GM08714 (cell line): ENCODE results near the gene TNS3.

ENCODE experiments used
- H3K4me3 ChIP-seq: fragments of 200-500 bp; sonication (Bioruptor generic); 2 replicates; pipeline ENCODE4 v1.5.1; 2014; ENCODE audit warnings: mild to moderate bottlenecking, low read length, inconsistent platforms
- ZNF274 ChIP-seq: IDR thresholded peaks from 2 replicates; pipeline ENCODE4 v1.6.1; 2012; ENCODE audit warnings: mild to moderate bottlenecking, low read depth, low read length

Gene TNS3

GRCh38 chr7:47568056-47568455 is 13.9 kb downstream of the TNS3 start:
- no peak for TF ChIP-seq ZNF274
- no peak overlapping the region for H3K4me3 ChIP-seq

- TF ChIP-seq ZNF274 = no peak
- no peak overlapping the region for H3K4me3 ChIP-seq
Observed at GRCh38 chr7:47565640-47566250, 16.2 kb downstream of the TNS3 start.

- no peak overlapping the region for H3K4me3 ChIP-seq
- TF ChIP-seq ZNF274 = no peak
Observed at GRCh38 chr7:47563521-47563920, 18.4 kb downstream of the TNS3 start.

- H3K4me3 ChIP-seq = no peak overlapping the region
Observed at GRCh38 chr7:47561715-47562446, 20.0 kb downstream of the TNS3 start.

GRCh38 chr7:47559306-47560220 is 22.3 kb downstream of the TNS3 start:
- no peak overlapping the region for H3K4me3 ChIP-seq
- TF ChIP-seq ZNF274 = no peak

More at GRCh38 chr7:47561715-47562446, 20.0 kb downstream of the TNS3 start:
- TF ChIP-seq ZNF274 = no peak

GRCh38 chr7:47557694-47558670 is 23.9 kb downstream of the TNS3 start:
- no peak overlapping the region for H3K4me3 ChIP-seq

GRCh38 chr7:47557317-47557693 is 24.6 kb downstream of the TNS3 start:
- H3K4me3 ChIP-seq = no peak overlapping the region
- TF ChIP-seq ZNF274 = no peak

More at GRCh38 chr7:47557694-47558670, 23.9 kb downstream of the TNS3 start:
- no peak for TF ChIP-seq ZNF274

GRCh38 chr7:47556511-47557180 is 25.3 kb downstream of the TNS3 start:
- no peak for TF ChIP-seq ZNF274
- no peak overlapping the region for H3K4me3 ChIP-seq

- H3K4me3 ChIP-seq = no peak overlapping the region
- TF ChIP-seq ZNF274 = no peak
Observed at GRCh38 chr7:47553309-47553708, 28.6 kb downstream of the TNS3 start.

GRCh38 chr7:47552621-47553020 is 29.3 kb downstream of the TNS3 start:
- no peak overlapping the region for H3K4me3 ChIP-seq

GRCh38 chr7:47551668-47552440 is 30.1 kb downstream of the TNS3 start:
- H3K4me3 ChIP-seq = no peak overlapping the region
- no peak for TF ChIP-seq ZNF274

More at GRCh38 chr7:47552621-47553020, 29.3 kb downstream of the TNS3 start:
- no peak for TF ChIP-seq ZNF274

- TF ChIP-seq ZNF274 = no peak
Observed at GRCh38 chr7:47550788-47551470, 31.0 kb downstream of the TNS3 start.

More at GRCh38 chr7:47550788-47551470, 31.0 kb downstream of the TNS3 start:
- no peak overlapping the region for H3K4me3 ChIP-seq
